GM19395 (cell line): Measurements from ENCODE around the gene IRF9.
A peak's percentile ranks its signal among the peaks of the same experiment; 100 is the strongest.

Source experiments
- ATAC-seq: cut with Tn5 transposase; IDR thresholded peaks from one replicate; pipeline ENCODE4 v1.9.1; 2021; ENCODE audit warnings: mild to moderate bottlenecking, moderate library complexity; ENCODE audit not compliant: unreplicated experiment

The IRF9 gene

DNA sequence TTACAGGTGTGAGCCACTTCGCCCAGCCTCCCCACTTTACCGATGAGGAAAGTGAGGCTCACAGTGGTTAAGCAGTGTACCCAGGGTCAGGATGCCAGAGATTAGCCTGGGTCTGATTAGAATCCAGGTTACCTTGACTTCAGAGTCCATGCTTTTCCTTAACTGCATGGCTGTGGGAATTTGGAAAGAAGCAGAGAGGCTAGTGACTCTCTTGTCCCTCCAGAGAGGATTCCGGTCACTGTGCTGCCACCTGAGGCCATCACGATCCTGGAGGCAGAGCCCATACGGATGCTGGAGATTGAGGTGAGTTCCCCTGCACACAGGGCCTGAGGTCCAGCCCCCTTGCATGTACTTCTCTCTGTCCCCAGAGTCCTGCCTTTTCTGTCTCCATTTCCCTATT lies 15.5 kb downstream of the IRF9 start:
- no peak for ATAC-seq

DNA sequence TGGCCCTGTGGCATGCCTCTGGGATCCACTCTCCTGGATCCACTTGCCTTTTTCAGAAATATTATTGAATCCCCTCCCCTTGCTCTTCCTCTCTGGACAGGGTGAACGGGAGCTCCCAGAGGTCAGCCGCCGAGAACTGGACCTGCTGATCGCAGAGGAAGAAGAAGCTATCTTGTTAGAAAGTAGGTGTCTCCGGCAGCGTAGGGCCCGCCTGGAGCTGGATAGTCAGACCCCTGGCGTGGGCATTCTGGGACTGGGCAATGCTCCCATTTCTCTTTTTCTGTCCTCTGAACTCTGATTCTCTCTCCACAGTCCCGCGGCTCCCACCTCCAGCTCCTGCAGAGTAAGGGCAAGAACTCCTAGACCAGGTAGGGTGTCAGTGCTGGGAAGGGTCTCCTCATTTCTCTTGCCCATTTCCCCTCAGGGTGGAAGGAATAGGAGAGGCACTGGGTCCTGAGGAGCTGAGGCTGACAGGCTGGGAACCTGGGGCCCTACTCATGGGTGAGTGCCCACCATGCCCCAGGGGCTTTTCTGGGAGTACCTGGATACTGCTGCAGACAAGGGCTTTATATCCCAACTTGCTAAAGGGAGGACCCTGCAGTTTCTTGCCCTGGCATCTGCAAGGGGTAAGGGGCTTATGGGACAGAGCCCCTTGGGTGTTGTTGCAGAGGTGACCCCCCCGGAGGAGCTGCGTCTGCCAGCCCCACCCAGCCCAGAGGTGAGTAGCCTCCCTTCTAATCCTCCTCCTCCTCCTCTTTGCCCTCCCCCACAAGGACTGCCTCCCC lies 16.2 kb downstream of the IRF9 start:
- no peak for ATAC-seq

DNA sequence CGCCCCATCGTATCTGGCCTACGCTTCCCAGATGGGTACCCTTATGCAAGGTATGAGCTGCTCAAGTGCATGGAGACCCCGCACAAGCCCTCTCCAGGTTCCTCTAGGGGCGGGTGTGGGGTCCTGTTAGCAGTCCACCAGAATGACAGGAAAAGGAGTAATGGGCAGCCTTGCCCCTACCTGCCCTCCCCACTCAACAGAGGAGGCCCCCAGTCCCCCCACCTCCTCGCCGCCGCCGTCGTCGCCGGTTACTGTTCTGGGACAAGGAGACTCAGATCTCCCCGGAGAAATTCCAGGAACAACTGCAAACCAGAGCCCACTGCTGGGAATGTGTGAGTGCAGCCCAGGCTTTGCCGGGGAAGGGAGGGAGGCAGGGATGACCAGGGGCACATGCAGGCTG lies 16.8 kb downstream of the IRF9 start:
- ATAC-seq: no peak

DNA sequence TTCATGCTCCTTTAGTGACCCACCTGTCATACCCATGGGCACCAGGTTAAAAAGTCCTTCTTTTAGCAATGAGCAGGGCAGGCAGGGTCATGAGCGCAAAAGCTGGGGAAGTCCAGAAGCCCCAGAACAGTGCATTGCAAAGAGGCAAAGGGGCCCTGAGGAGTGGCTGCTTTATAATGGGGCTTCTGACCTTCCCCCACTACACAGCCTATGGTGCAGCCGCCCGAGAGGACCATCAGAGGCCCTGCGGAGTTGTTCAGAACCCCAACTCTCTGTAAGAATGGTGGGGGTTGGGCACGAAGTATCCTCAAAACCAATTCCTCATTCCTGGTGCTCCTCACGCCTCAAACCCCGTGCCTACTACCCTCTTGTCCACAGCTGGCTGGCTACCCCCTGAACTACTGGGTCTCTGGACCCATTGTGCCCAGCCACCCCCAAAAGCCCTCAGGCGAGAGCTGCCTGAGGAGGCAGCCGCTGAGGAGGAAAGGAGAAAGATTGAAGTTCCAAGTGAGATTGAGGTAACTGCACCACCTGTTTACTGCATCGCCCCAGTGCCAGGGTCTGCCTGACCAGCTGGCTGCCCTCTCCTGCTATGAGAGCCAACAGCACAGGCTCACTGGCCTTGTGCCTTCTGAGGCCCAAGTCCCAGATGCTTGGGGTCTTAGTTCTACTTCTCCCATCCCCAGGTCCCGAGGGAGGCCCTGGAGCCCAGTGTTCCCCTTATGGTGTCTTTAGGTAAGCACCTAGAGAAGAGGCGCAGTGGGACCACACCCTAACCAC lies 17.5 kb downstream of the IRF9 start:
- no peak for ATAC-seq

DNA sequence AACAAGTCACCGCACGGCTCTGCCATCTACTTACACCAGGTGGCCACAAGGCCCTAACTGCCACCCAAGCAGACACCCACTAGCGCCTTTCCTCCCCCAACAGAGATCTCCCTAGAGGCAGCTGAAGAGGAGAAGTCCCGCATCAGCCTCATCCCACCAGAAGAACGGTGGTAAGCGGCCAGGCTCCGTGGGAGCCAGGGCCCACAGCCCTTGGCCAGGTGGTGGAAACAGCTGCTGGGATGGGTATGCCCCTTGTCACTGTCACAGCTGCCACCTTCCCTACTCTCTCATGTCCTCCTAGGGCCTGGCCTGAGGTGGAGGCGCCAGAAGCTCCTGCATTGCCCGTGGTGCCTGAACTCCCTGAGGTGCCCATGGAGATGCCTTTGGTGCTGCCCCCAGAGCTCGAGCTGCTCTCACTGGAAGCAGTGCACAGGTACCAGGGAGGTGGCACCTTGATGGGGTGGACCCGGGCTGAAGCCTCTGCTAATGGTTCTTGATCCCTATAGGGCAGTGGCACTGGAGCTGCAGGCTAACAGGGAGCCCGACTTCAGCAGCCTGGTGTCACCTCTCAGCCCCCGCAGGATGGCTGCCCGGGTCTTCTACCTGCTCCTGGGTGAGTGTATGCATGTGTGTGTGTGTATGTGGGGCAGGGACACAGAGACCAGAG lies 18.4 kb downstream of the IRF9 start:
- ATAC-seq: no peak

- ATAC-seq: no peak
Measured at GRCh38 chr14:24179961-24180796, 19.1 kb downstream of the IRF9 start.

- ATAC-seq: no peak
Measured at GRCh38 chr14:24181371-24182077, 20.5 kb downstream of the IRF9 start.

DNA sequence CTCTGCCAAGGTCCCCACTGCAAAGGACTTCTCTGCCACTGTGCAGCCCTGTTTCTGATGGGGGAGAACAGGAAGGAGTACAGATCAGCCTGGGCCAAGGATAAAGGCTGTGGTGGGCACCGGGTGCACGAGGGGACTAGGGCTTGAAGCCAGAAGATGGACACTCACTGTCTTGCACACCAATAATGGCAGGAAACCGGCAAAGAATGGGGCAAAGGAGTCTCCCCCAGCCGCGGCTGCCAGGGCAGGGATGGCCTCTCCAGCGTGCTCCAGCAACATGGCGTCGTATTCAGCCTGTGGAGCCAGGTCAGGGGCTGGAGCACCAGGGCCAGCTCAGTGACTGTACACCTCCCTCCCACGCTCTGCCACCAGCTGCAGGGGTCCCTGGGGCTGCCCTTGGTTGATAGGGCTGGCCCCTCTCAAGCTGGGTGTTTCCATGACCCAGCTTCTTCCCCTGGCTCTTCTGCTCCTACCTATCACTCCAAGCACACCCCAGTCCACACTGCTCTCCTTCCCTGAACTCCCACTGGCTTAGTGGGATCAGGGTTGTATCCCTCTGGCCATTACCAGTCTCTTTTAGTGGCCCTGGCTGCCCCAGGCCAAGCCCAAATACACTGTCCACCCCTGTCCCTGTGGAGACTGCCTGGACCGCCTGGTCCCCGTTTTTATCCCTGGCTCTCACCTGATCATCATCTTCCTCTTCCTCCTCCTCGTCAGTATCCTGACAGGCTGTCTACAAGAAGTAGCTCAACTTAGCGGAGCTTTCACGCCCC lies 21.2 kb downstream of the IRF9 start:
- no peak for ATAC-seq

DNA sequence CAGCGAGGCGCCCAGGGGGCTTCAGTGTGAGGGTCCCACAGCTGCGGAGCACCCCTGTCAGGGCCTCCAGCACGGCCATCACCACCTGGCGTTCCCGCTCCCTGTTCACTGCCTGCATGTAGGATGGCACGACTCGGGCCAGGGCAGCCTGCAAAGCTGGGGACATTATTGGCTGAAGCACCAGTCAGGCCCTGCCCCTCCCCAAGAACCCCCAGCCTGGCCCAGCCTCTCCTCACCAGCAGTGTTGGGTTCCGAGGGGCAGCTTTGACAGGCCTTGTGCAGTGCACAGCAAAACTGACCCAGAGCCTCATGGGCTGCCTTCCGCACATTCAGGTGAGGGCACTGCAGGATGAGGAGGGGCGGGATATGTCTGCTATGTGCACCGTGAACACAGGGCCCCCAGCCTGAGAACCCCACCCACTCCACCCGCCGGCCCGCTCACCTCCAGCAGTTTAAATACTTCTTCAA lies 22.0 kb downstream of the IRF9 start:
- ATAC-seq: no peak

GRCh38 chr14:24184104-24184970 lies 23.3 kb downstream of the IRF9 start:
- ATAC-seq: no peak

GRCh38 chr14:24185026-24185425 lies 24.0 kb downstream of the IRF9 start:
- no peak for ATAC-seq

DNA sequence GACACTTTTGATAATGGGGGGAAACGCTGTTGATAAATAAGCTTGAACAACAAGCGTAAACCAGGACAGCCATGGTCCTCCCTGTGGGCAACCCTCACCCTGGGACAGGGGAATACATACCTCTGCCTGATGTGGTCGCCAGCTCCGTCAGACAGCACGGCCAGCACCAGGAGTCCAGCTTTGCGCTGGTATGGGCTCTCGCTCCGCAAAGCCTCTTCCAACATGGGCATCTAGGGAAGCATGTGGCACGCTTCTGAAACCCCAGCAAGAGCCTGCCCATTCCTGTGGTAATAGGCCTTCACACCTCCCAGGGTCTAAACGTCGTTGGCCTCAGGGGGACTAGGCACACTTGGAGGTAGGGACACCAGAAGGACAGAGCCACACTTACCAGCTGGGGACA lies 24.7 kb downstream of the IRF9 start:
- ATAC-seq: no peak

DNA sequence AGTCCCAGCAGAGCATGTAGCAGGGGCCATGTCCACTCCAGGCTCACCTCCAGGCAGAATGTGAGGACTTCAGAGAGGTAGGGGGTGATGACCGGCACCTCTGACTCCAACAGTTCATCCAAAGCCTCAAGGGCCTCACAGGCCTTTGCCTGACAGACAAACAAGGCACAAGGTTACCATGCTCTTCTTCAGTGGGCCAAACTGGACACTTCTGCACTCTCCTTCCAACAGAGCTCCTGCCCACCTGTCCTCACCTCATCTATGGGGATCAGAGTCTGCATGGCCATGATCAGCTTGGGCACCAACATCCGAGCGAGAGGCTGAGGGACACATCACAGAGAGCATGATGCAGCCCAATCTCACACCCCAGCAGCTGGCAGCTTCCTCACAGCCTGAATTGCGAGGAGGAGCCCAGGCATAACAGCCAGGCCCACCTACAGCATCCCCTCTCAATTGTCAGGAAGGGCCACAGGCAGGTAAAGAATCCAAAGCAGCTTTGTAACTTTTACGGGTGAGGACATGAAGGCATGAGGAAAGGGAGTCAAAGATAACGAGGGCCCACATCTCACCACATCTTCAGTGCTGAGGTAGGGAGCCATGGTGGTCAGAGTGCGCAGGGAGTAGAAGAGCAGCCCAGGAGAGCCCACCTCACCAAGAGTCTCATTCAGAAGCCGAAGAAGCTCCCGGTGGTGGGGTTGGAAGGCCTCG lies 25.9 kb downstream of the IRF9 start:
- ATAC-seq: no peak

DNA sequence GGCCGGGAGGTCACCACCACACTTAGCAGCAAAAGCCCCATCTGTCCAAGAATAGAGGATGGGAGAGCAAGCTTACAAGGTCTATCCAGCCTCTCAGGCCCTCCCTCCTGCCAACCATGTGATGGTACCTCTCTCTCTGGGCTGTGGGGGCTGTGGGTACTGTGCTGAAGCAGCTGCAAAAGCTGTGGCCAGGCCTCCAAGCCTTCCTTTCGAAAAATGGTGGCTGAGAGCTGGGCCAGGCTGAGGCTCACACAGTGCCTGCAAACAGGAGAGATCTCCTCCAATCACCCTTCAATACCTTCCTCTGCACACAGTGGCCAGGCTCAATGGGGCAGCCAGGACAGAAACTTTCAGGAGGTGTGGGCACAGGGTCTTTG lies 26.5 kb downstream of the IRF9 start:
- ATAC-seq: no peak

- ATAC-seq: peak; percentile 89
Measured at GRCh38 chr14:24188251-24189058, 27.4 kb downstream of the IRF9 start, which contains the start of gene IPO4. IPO4 (minus strand) TSS chr14:24188816; CDS start chr14:24188787, 29 bp downstream.

- ATAC-seq: no peak
Measured at GRCh38 chr14:24189059-24189375, 28.0 kb downstream of the IRF9 start.

- no peak for ATAC-seq
Measured at GRCh38 chr14:24189460-24189859, 28.4 kb downstream of the IRF9 start.
